ENCODE results near the gene RPL35. TPM values are rescaled to one million over a fixed set of nuclear protein-coding genes. Genes with fewer than 3 reads are reported as not detected.

Gene RPL35
- total and polyA plus RNA-seq, 10 of the 15 experiments (the other 5 are each of a cell fraction or from before 2014, with no cell fraction given): 2,572 to 6,300 (median 3,864) TPM

GRCh38 chr9:124884376-124884775 is 22.6 kb upstream of the RPL35 start:
- TF ChIP-seq JUNB (IDR thresholded peaks at IDR 0.05) (no peak), E4F1 (IDR thresholded peaks at IDR 0.05; ENCODE audit: borderline replicate concordance, partially characterized antibody) (no peak), BHLHE40 (IDR thresholded peaks at IDR 0.05; ENCODE audit: borderline replicate concordance in 1 of 2, low read depth in 2 of 2, low read length in 1 of 2) (no peak), MLLT1 (IDR thresholded peaks at IDR 0.05) (no peak), PRDM15 (CRISPR knock-in tag; IDR thresholded peaks at IDR 0.05) (no peak), CHD1 (IDR thresholded peaks at IDR 0.05; ENCODE audit: low read depth, low read length) (no peak), MEF2A (IDR thresholded peaks at IDR 0.05; ENCODE audit: insufficient read depth, low read depth, low read length) (no peak), BCL11A (IDR thresholded peaks at IDR 0.05; ENCODE audit: low read depth, low read length) (no peak), YY1 (IDR thresholded peaks at IDR 0.05; ENCODE audit: low read depth, low read length) (no peak), ZBTB33 (IDR thresholded peaks at IDR 0.05) (no peak), SIX5 (IDR thresholded peaks at IDR 0.05; ENCODE audit: low read depth, low read length, severe bottlenecking) (no peak), POU2F2 (IDR thresholded peaks at IDR 0.05; ENCODE audit: borderline replicate concordance, low read depth, low read length) (no peak)
- no peaks in the 10 kb centered on the region for H3K9me3 ChIP-seq (replicated peaks; ENCODE audit: control insufficient read depth, insufficient read depth, low read length)
- intact Hi-C loops (cut with micrococcal nuclease; ENCODE audit: unreplicated experiment): no loop called here
- FAIRE-seq (no peak), DNase-seq (ENCODE audit: low read depth, low spot score) (no peak), ATAC-seq (no peak)
- POLR2A ChIA-PET: no interaction called here
- CTCF ChIA-PET: no interaction called here
- BruUV-seq (replicated peaks): no TSS peak
- H3K4me3 ChIP-seq: no peak overlapping the region
- no peak overlapping the region for H3K4me2 ChIP-seq (ENCODE audit: control insufficient read depth, insufficient read depth)
- no peaks in the 10 kb centered on the region for H4K20me1 ChIP-seq (ENCODE audit: control insufficient read depth, insufficient read depth)
- H3K9ac ChIP-seq (ENCODE audit: control insufficient read depth, insufficient read depth, low read length): no peak overlapping the region
- no peak overlapping the region for H2AFZ ChIP-seq (ENCODE audit: control insufficient read depth, low read depth, low read length)
- RAD21 ChIA-PET (ENCODE audit: unreplicated experiment): no interaction called here
- H3K27me3 ChIP-seq (replicated peaks in 1 of 2; ENCODE audit: control insufficient read depth in 2 of 2, insufficient read depth in 2 of 2, low read length in 1 of 2): no peaks in the 10 kb centered on the region
- H3K79me2 ChIP-seq (ENCODE audit: control insufficient read depth, insufficient read depth, low read length): no peaks in the 10 kb centered on the region
- in situ Hi-C loops (cut with MboI): no loop called here
- peaks cover 15 to 22% of the 10 kb centered on the region in 2 experiments for H3K36me3 ChIP-seq (ENCODE audit: control insufficient read depth in 2 of 2, insufficient read depth in 2 of 2, low read length in 1 of 2)
- WGBS (ENCODE audit: insufficient coverage, insufficient replicate concordance, low lambda C conversion rate, missing lambda C conversion rate): 54% methylated on average over 4 of the region's 4 CpGs
- peaks cover 6% of the 10 kb centered on the region for H3K4me1 ChIP-seq (ENCODE audit: control insufficient read depth, insufficient read depth, low read length)
- SMC1A ChIA-PET (ENCODE audit: uncharacterized antibody, unreplicated experiment): no interaction called here
- no peak overlapping the region for H3K27ac ChIP-seq (ENCODE audit: control insufficient read depth, insufficient read depth)

Measured in GM12878 (cell line).